ENCODE results near the gene KRTAP12-2.

DNA sequence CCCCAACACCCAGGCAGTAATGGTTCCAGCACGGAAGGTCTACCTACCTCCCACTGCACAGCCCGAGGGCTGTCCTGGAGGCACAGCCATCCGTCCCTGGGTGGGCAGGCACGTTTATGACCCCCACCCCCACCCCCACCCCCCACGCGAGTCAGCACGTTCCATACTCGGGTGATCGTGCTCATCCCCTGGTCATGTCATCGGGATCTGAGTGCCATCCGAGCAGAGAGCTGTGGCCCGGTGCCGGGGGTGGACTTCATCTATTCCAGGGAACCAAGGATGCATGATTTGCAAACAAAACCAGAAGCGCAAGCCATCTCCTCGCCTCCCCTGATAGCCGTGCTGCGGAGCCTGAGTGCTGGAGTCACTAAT lies 43.6 kb upstream of the KRTAP12-2 start:
- TF ChIP-seq CTCF (IDR thresholded peaks at IDR 0.05) (no peak), EP300 (IDR thresholded peaks at IDR 0.05) (no peak)
